Psoas muscle (tissue), 8 donors: ENCODE measurements around the gene CTSZ. TPM values are rescaled to one million over a fixed set of nuclear protein-coding genes. Genes with fewer than 3 reads are reported as not detected.
A peak's percentile ranks its signal among the peaks of the same experiment; 100 is the strongest.

Source experiments
- ATAC-seq, 4 donors: fragments of 200-7000 bp; cut with Tn5 transposase; one replicate each; pipeline ENCODE4 v1.9.1; 2020; ENCODE audit warnings: moderate library complexity in 3 of 4, mild to moderate bottlenecking in 2 of 4
- DNase-seq, 2 donors: peaks; one replicate each; pipeline ENCODE4 v3.0.0-alpha.2; 2020
- H3K27ac ChIP-seq: fragments of 200-600 bp; one replicate; pipeline ENCODE4 v1.8.0; 2022
- H3K27me3 ChIP-seq, 3 donors: fragments of 200-600 bp in 1 of 3; one replicate each; pipeline versions ENCODE4 v1.6.1 to v1.8.0; 2013 to 2022; ENCODE audit warnings: low read length in 2 of 3, mild to moderate bottlenecking in 2 of 3, moderate library complexity in 1 of 3; ENCODE audit not compliant: insufficient read depth in 3 of 3
- H3K36me3 ChIP-seq, 2 donors: fragments of 200-600 bp in 1 of 2; one replicate each; pipeline versions ENCODE4 v1.6.1 to v1.8.0; 2013 to 2022; ENCODE audit warnings: low read depth in 1 of 2, mild to moderate bottlenecking in 1 of 2, moderate library complexity in 1 of 2; ENCODE audit not compliant: insufficient read depth in 1 of 2
- H3K4me1 ChIP-seq: fragments of 200-600 bp; one replicate; pipeline ENCODE4 v1.8.0; 2022
- H3K4me3 ChIP-seq: fragments of 200-600 bp; one replicate; pipeline ENCODE4 v1.8.0; 2022; ENCODE audit warnings: mild to moderate bottlenecking
- H3K9me3 ChIP-seq: fragments of 200-600 bp; one replicate; pipeline ENCODE4 v1.8.0; 2022
- CTCF ChIP-seq: fragments of 200-600 bp; IDR thresholded peaks from one replicate; pipeline ENCODE4 v1.8.0; 2022; ENCODE audit warnings: antibody characterized with exemption
- WGBS, 3 donors: extraction: QIAGEN DNeasy Blood & Tissue Kit; methylation state at CpG; one replicate each; pipeline versions ENCODE4 v1.1.6 to v1.1.7; 2013; 5-methylcytosine and 5-hydroxymethylcytosine counted together
- intact Hi-C, 2 donors: fragments of 100-400 bp; cut with DNase I; formaldehyde crosslinking; loops; one replicate each; pipeline versions ENCODE4 v1.11.0 to v1.14.2; 2022
- polyA plus RNA-seq, 3 donors: library from polyadenylated mRNA; stranded (reverse); fragments of 200-250 nt; gene quantifications; one replicate each; pipeline ENCODE4 v1.2.3, GENCODE V29; 2013
- total RNA-seq, 4 donors: library from RNA; stranded (reverse); fragmentation: NEBNext Ultra II Directional in 2 of 4; extraction: Animal tissue kit (Norgen Biotek cat#: 25700) in 2 of 4; gene quantifications; one replicate each; pipeline versions ENCODE4 v1.2.1 to v1.2.4, GENCODE V29; 2021 to 2023
- donor health status: healthy with polysubstance abuse.
- donor health status: DM: no; HTN: no; CAD: no; lungs with moderate emphysema.
- donor health status: Bipolar disorder and iron deficiency.
- donor health status: healthy.
- donor health status: DM: yes; HTN: yes; CAD: no.
- donor health status: DM: no; HTN: no; CAD: no.
- donor health status: DM: no; HTN: no; CAD: no.
- donor health status: DM: yes; HTN: yes; CAD: no.

Gene CTSZ
- total and polyA plus RNA-seq, 7 donors, result 38.2 to 50.5 (median 42.4) TPM

- Histone ChIP-seq H3K4me1 (peaks cover 20% of the 10 kb centered on the region), H3K36me3 (peaks cover 10 to 79% of the 10 kb centered on the region in 2 donors), H3K27me3 (no peaks in the 10 kb centered on the region), H3K27ac (no peak overlapping the region), H3K9me3 (no peaks in the 10 kb centered on the region), H3K4me3 (no peak overlapping the region)
- WGBS, 3 donors, result 25 to 35% (median 28%) methylated on average over 2 of the region's 2 CpGs
- no peak for DNase-seq
- ATAC-seq, result peak in 3 of 4 donors; percentile 69 to 80 (median 73)
- no peak for TF ChIP-seq CTCF
- intact Hi-C loops, result no loop called here
Measured at GRCh38 chr20:59025086-59025485, 18.0 kb upstream of the CTSZ start.

GRCh38 chr20:59024111-59024530 lies 17.1 kb upstream of the CTSZ start:
- no peak for TF ChIP-seq CTCF
- no peaks in the 10 kb centered on the region for H3K9me3 ChIP-seq
- H3K27ac ChIP-seq, result no peak overlapping the region
- H3K27me3 ChIP-seq, result no peaks in the 10 kb centered on the region
- H3K4me1 ChIP-seq, result peaks cover 10% of the 10 kb centered on the region
- DNase-seq (no peak), ATAC-seq (no peak)
- intact Hi-C loops, result no loop called here
- H3K4me3 ChIP-seq, result no peak overlapping the region
- 93 to 97% (median 96%) methylated on average over 24 of the region's 24 CpGs for WGBS, 3 donors
- peaks cover 6 to 69% of the 10 kb centered on the region in 2 donors for H3K36me3 ChIP-seq

GRCh38 chr20:59023616-59024015 lies 16.6 kb upstream of the CTSZ start:
- Histone ChIP-seq H3K4me3 (no peak overlapping the region), H3K27me3 (no peaks in the 10 kb centered on the region), H3K9me3 (no peaks in the 10 kb centered on the region), H3K36me3 (peaks cover 6 to 64% of the 10 kb centered on the region in 2 donors), H3K27ac (no peak overlapping the region), H3K4me1 (peaks cover 5% of the 10 kb centered on the region)
- 88 to 92% (median 90%) methylated on average over 13 of the region's 13 CpGs for WGBS, 3 donors
- ATAC-seq (no peak), DNase-seq (no peak)
- intact Hi-C loops, result no loop called here
- TF ChIP-seq CTCF, result no peak

GRCh38 chr20:59022754-59023153 lies 15.7 kb upstream of the CTSZ start:
- no peak overlapping the region for H3K27ac ChIP-seq
- WGBS, 3 donors, result 82 to 88% (median 84%) methylated on average over 15 of the region's 15 CpGs
- DNase-seq (no peak), ATAC-seq (no peak)
- TF ChIP-seq CTCF, result no peak
- no peaks in the 10 kb centered on the region for H3K27me3 ChIP-seq
- H3K36me3 ChIP-seq, result peaks cover 6 to 57% of the 10 kb centered on the region in 2 donors
- H3K4me3 ChIP-seq, result no peak overlapping the region
- no peaks in the 10 kb centered on the region for H3K4me1 ChIP-seq
- intact Hi-C loops, result no loop called here
- no peaks in the 10 kb centered on the region for H3K9me3 ChIP-seq

GRCh38 chr20:59020938-59021551 lies 14.0 kb upstream of the CTSZ start:
- intact Hi-C loops, result no loop called here
- ATAC-seq, result no peak

More at GRCh38 chr20:59020938-59021551, 14.0 kb upstream of the CTSZ start:
- no peaks in the 10 kb centered on the region for H3K4me1 ChIP-seq
- 68 to 79% (median 72%) methylated on average over 5 of the region's 5 CpGs for WGBS, 3 donors
- peaks cover 6 to 40% of the 10 kb centered on the region in 2 donors for H3K36me3 ChIP-seq
- no peaks in the 10 kb centered on the region for H3K27me3 ChIP-seq
- H3K9me3 ChIP-seq, result no peaks in the 10 kb centered on the region
- no peak overlapping the region for H3K27ac ChIP-seq
- no peak for TF ChIP-seq CTCF
- no peak for DNase-seq
- no peak overlapping the region for H3K4me3 ChIP-seq
